Stimulated activated CD8-positive, alpha-beta memory T cell treated with anti-CD3 and anti-CD28 coated beads, Interleukin-2, amount 100 ng/mL, for 48 hours (primary cell): ENCODE results near the gene NLRP9.

ENCODE experiments used
- DNase-seq, 2 donors: peaks; one replicate each; pipeline ENCODE4 v3.0.0-alpha.2; 2020; ENCODE audit warnings: low read depth in 2 of 2

The NLRP9 gene

GRCh38 chr19:55674459-55674840 is 63.8 kb downstream of the NLRP9 start:
- no peak for DNase-seq

- DNase-seq, result no peak
Observed at GRCh38 chr19:55673889-55674288, 64.3 kb downstream of the NLRP9 start.

GRCh38 chr19:55673465-55673864 is 64.7 kb downstream of the NLRP9 start:
- DNase-seq, result no peak

- no peak for DNase-seq
Observed at GRCh38 chr19:55672418-55672817, 65.8 kb downstream of the NLRP9 start.

GRCh38 chr19:55671054-55671378 is 67.2 kb downstream of the NLRP9 start:
- DNase-seq, result no peak

GRCh38 chr19:55670280-55671053 is 67.7 kb downstream of the NLRP9 start:
- no peak for DNase-seq

- no peak for DNase-seq
Observed at GRCh38 chr19:55669418-55670279, 68.6 kb downstream of the NLRP9 start.

- no peak for DNase-seq
Observed at GRCh38 chr19:55668603-55669348, 69.4 kb downstream of the NLRP9 start.

GRCh38 chr19:55667958-55668357 is 70.2 kb downstream of the NLRP9 start:
- no peak for DNase-seq

GRCh38 chr19:55667511-55667910 is 70.7 kb downstream of the NLRP9 start:
- no peak for DNase-seq

GRCh38 chr19:55667006-55667381 is 71.2 kb downstream of the NLRP9 start:
- DNase-seq, result no peak

- DNase-seq, result no peak
Observed at GRCh38 chr19:55666343-55667005, 71.7 kb downstream of the NLRP9 start.

- no peak for DNase-seq
Observed at GRCh38 chr19:55663846-55664536, 74.2 kb downstream of the NLRP9 start.

GRCh38 chr19:55661826-55662225 is 76.4 kb downstream of the NLRP9 start:
- no peak for DNase-seq

GRCh38 chr19:55660991-55661390 is 77.2 kb downstream of the NLRP9 start:
- no peak for DNase-seq

- DNase-seq, result no peak
Observed at GRCh38 chr19:55660404-55660803, 77.8 kb downstream of the NLRP9 start.

- DNase-seq, result no peak
Observed at GRCh38 chr19:55659822-55660221, 78.4 kb downstream of the NLRP9 start.

GRCh38 chr19:55658846-55659459 is 79.2 kb downstream of the NLRP9 start:
- DNase-seq, result no peak
